Kidney epithelial cell (primary cell): ENCODE data around the gene ELL2. TPM values are rescaled to one million over a fixed set of nuclear protein-coding genes. Genes with fewer than 3 reads are reported as not detected.

Experiments
- DNase-seq: peaks from one replicate; pipeline ENCODE4 v3.0.0-alpha.2; 2010; ENCODE audit warnings: low read depth
- H3K27me3 ChIP-seq: 2 replicates; pipeline ENCODE4 v1.6.0; 2011; ENCODE audit warnings: low read length; ENCODE audit not compliant: control insufficient read depth, insufficient read depth
- H3K36me3 ChIP-seq: 2 replicates; pipeline ENCODE4 v1.5.1; 2011; ENCODE audit warnings: low read length; ENCODE audit not compliant: control insufficient read depth, insufficient read depth
- H3K4me3 ChIP-seq: 2 replicates; pipeline ENCODE4 v1.5.1; 2011; ENCODE audit warnings: low read depth, mild to moderate bottlenecking, control low read depth, low read length
- total RNA-seq: library from RNA; depleted of rRNA; stranded (reverse); fragments of >200 nt; gene quantifications from 2 replicates; pipeline ENCODE4 v1.2.3, GENCODE V29; 2015
- TF ChIP-seq, protein P1 (sequence below): IDR thresholded peaks from 2 replicates; pipeline ENCODE4 v1.5.1; 2011; ENCODE audit warnings: mild to moderate bottlenecking, moderate library complexity, low read length, control low read depth, inconsistent platforms; ENCODE audit not compliant: insufficient read depth, poor library complexity, severe bottlenecking

ELL2 gene
- total RNA-seq, 1 donor from 2014 or later, result 14.1 TPM

GRCh38 chr5:95986001-95986400 is 24.4 kb upstream of the ELL2 start:
- no peaks in the 10 kb centered on the region for H3K36me3 ChIP-seq
- no peak overlapping the region for H3K4me3 ChIP-seq
- DNase-seq, result no peak
- H3K27me3 ChIP-seq, result no peaks in the 10 kb centered on the region
- TF ChIP-seq, protein P1, sequence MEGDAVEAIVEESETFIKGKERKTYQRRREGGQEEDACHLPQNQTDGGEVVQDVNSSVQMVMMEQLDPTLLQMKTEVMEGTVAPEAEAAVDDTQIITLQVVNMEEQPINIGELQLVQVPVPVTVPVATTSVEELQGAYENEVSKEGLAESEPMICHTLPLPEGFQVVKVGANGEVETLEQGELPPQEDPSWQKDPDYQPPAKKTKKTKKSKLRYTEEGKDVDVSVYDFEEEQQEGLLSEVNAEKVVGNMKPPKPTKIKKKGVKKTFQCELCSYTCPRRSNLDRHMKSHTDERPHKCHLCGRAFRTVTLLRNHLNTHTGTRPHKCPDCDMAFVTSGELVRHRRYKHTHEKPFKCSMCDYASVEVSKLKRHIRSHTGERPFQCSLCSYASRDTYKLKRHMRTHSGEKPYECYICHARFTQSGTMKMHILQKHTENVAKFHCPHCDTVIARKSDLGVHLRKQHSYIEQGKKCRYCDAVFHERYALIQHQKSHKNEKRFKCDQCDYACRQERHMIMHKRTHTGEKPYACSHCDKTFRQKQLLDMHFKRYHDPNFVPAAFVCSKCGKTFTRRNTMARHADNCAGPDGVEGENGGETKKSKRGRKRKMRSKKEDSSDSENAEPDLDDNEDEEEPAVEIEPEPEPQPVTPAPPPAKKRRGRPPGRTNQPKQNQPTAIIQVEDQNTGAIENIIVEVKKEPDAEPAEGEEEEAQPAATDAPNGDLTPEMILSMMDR, result no peak

GRCh38 chr5:95985249-95985648 is 23.6 kb upstream of the ELL2 start:
- TF ChIP-seq, protein P1, result no peak
- Histone ChIP-seq H3K4me3 (no peak overlapping the region), H3K36me3 (no peaks in the 10 kb centered on the region), H3K27me3 (no peaks in the 10 kb centered on the region)
- DNase-seq, result no peak

DNA sequence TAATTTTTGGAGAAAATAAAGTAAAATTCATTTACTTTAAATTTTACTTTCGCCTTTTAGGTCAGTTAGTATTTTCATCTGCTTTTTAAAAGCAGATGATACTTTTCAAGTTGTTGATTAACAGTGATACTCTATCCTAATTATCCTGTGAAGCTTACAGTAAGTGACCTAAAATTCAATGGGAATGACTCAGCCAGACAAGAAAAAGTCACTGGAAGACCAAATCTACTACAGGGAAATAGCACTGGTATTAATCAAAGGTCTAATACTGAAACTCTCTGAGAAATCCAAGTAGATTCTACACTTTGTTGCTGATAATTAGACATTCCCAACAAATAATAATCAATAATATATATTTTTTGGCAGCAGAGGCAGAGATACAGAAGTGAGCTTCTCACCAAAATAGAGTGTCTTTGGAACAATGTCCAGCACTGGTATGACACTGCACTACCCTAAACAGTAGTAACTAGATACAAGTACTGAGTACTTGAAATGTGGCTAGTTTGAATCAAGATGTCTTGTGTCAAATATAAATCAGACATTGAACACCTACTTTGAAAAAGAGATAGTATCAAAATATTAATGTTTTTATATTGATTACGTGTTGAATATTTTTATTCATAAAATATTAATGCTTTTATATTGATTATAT is 22.8 kb upstream of the ELL2 start:
- no peak overlapping the region for H3K4me3 ChIP-seq
- DNase-seq, result peak; percentile 39
- TF ChIP-seq, protein P1, result no peak

GRCh38 chr5:95983509-95983908 is 21.9 kb upstream of the ELL2 start:
- no peaks in the 10 kb centered on the region for H3K27me3 ChIP-seq
- TF ChIP-seq, protein P1, result no peak
- H3K36me3 ChIP-seq, result no peaks in the 10 kb centered on the region
- no peak for DNase-seq
- no peak overlapping the region for H3K4me3 ChIP-seq

More for the DNA sequence above, 22.8 kb upstream of the ELL2 start:
- H3K36me3 ChIP-seq, result no peaks in the 10 kb centered on the region
- no peaks in the 10 kb centered on the region for H3K27me3 ChIP-seq

- DNase-seq, result no peak
- TF ChIP-seq, protein P1, result no peak
- no peaks in the 10 kb centered on the region for H3K27me3 ChIP-seq
- H3K36me3 ChIP-seq, result no peaks in the 10 kb centered on the region
- no peak overlapping the region for H3K4me3 ChIP-seq
Measured at GRCh38 chr5:95983080-95983479, 21.4 kb upstream of the ELL2 start.

GRCh38 chr5:95976606-95977005 is 15.0 kb upstream of the ELL2 start:
- TF ChIP-seq, protein P1, result no peak
- no peak overlapping the region for H3K4me3 ChIP-seq
- no peak for DNase-seq
- no peaks in the 10 kb centered on the region for H3K27me3 ChIP-seq
- H3K36me3 ChIP-seq, result no peaks in the 10 kb centered on the region
